Uterus (tissue), 4 donors: ENCODE measurements around the gene GRIP1. TPM values are rescaled to one million over a fixed set of nuclear protein-coding genes. Genes with fewer than 3 reads are reported as not detected.

Source experiments
- DNase-seq, 2 donors: peaks; one replicate each; pipeline ENCODE4 v3.0.0-alpha.2; 2019 to 2020
- H3K27ac ChIP-seq, 2 donors: fragments of 200-600 bp; sonication (generic); 1 replicate in 1 of 2; 2 replicates in 1 of 2; pipeline ENCODE4 v1.5.1; 2016 to 2018
- H3K27me3 ChIP-seq, 2 donors: fragments of 200-600 bp; sonication (generic); one replicate each; pipeline ENCODE4 v1.5.1; 2018 to 2019; ENCODE audit warnings: control low read depth in 1 of 2
- H3K36me3 ChIP-seq, 2 donors: fragments of 200-600 bp; sonication (generic); one replicate each; pipeline ENCODE4 v1.5.1; 2019; ENCODE audit warnings: control low read depth in 1 of 2
- H3K4me1 ChIP-seq, 2 donors: fragments of 200-600 bp; sonication (generic); one replicate each; pipeline ENCODE4 v1.5.1; 2018 to 2019; ENCODE audit warnings: control low read depth in 1 of 2
- H3K4me3 ChIP-seq, 2 donors: fragments of 200-600 bp; sonication (generic); 1 replicate in 1 of 2; 2 replicates in 1 of 2; pipeline ENCODE4 v1.5.1; 2018 to 2019; ENCODE audit warnings: mild to moderate bottlenecking in 1 of 2
- H3K9me3 ChIP-seq, 2 donors: fragments of 200-600 bp; sonication (generic); one replicate each; pipeline ENCODE4 v1.5.1; 2019; ENCODE audit warnings: control low read depth in 1 of 2
- POLR2A ChIP-seq, 2 donors: fragments of 450-650 bp; IDR thresholded peaks; one replicate each; pipeline ENCODE4 v1.6.1; 2016; ENCODE audit warnings: antibody characterized with exemption in 2 of 2, mild to moderate bottlenecking in 1 of 2, moderate library complexity in 1 of 2
- intact Hi-C: fragments of 100-400 bp; cut with DNase I; formaldehyde crosslinking; loops from one replicate; pipeline ENCODE4 v1.15.1; 2023; ENCODE audit warnings: low total_unique reads
- total RNA-seq, 4 donors: library from RNA; depleted of rRNA in 3 of 4; stranded (reverse); fragments of >200 nt in 3 of 4; gene quantifications; one replicate each; pipeline versions ENCODE4 v1.1.0 to v1.2.4, GENCODE V29; 2014 to 2023
- TF ChIP-seq, protein P1 (sequence below), 4 experiments: fragments of 200-600 bp in 2 of 4; fragments of 450-650 bp in 2 of 4; sonication (generic) in 2 of 4; IDR thresholded peaks; one replicate each; pipeline ENCODE4 v1.5.1; 2016 to 2019; ENCODE audit warnings: antibody characterized with exemption in 4 of 4, mild to moderate bottlenecking in 2 of 4, moderate library complexity in 1 of 4
- donor health status: DM: yes; HTN: yes; CAD: no.

The GRIP1 gene
- total RNA-seq, 4 donors from 2014 or later, result 6.4 to 74.8 (median 19.2) TPM; not detected in 1

DNA sequence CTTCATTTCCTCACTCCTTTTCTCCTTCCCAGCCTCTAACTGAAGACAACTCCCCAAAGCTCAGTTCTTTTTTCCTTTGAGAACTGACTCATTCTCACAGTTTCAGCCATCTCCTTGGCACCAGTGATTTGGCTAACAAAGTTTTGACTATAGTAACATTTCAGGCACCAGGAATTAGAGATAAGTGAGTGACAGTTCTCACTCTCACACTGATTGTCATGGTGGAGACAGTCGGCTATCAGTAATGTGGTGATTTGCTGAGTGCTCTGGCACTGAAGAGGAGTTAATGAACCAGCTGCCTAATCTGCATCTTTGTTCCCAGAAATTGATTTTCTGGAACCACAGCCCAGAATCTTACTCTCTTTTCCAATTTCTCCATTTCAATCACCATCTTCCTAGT is 347.1 kb downstream of the GRIP1 start:
- TF ChIP-seq, protein P1, sequence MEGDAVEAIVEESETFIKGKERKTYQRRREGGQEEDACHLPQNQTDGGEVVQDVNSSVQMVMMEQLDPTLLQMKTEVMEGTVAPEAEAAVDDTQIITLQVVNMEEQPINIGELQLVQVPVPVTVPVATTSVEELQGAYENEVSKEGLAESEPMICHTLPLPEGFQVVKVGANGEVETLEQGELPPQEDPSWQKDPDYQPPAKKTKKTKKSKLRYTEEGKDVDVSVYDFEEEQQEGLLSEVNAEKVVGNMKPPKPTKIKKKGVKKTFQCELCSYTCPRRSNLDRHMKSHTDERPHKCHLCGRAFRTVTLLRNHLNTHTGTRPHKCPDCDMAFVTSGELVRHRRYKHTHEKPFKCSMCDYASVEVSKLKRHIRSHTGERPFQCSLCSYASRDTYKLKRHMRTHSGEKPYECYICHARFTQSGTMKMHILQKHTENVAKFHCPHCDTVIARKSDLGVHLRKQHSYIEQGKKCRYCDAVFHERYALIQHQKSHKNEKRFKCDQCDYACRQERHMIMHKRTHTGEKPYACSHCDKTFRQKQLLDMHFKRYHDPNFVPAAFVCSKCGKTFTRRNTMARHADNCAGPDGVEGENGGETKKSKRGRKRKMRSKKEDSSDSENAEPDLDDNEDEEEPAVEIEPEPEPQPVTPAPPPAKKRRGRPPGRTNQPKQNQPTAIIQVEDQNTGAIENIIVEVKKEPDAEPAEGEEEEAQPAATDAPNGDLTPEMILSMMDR (IDR thresholded peaks at IDR 0.05), result no peak
- no peak for TF ChIP-seq POLR2A (IDR thresholded peaks at IDR 0.05)
- no peak overlapping the region for H3K27ac ChIP-seq
- no peaks in the 10 kb centered on the region for H3K27me3 ChIP-seq
- intact Hi-C loops, result no loop called here
- H3K4me1 ChIP-seq, result no peaks in the 10 kb centered on the region
- H3K36me3 ChIP-seq, result no peaks in the 10 kb centered on the region
- no peak for DNase-seq
- H3K9me3 ChIP-seq, result no peaks in the 10 kb centered on the region
- H3K4me3 ChIP-seq, result no peak overlapping the region

DNA sequence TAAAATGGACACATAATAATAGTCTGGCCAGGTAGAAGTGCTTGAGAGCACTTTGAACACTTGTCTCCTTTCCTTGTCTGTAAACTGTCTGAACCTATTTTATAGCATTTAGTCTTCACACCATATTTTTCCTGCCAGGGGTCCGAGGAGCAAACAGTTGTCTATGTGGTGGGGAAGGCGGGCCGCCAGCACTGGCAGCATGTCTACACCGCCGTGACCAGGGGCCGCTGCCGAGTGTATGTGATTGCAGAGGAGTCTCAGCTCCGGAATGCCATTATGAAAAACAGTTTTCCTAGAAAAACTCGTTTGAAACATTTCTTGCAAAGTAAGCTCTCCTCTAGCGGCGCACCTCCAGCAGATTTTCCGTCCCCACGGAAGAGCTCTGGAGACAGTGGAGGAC is 347.9 kb downstream of the GRIP1 start:
- H3K4me3 ChIP-seq, result no peak overlapping the region
- no peaks in the 10 kb centered on the region for H3K4me1 ChIP-seq
- intact Hi-C loops, result no loop called here
- H3K27ac ChIP-seq, result no peak overlapping the region
- no peaks in the 10 kb centered on the region for H3K9me3 ChIP-seq
- H3K36me3 ChIP-seq, result no peaks in the 10 kb centered on the region
- TF ChIP-seq POLR2A (IDR thresholded peaks at IDR 0.05), result no peak
- TF ChIP-seq, protein P1 (IDR thresholded peaks at IDR 0.05), result no peak
- no peaks in the 10 kb centered on the region for H3K27me3 ChIP-seq
- DNase-seq, result no peak

DNA sequence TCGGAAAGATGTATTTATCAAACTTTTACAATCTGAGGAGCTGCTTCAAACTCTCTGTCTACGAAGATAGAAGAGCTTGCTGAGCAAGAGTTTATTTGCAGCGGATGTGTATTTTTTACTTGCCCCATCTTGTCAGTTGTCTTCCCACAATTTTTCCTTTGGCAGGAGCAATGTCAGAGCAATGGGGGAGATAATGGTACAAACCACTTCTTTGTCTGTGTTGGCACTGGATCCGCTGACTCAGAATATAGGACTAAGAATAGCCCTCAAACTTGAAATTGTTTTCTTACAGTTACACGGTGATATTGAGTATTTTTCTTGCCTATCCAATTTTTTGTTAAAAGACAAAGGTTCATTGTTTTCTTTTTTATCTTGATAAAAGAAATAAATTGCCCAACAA is 348.9 kb downstream of the GRIP1 start:
- Histone ChIP-seq H3K4me1 (no peaks in the 10 kb centered on the region), H3K27ac (no peak overlapping the region), H3K36me3 (no peaks in the 10 kb centered on the region), H3K4me3 (no peak overlapping the region), H3K27me3 (no peaks in the 10 kb centered on the region), H3K9me3 (no peaks in the 10 kb centered on the region)
- DNase-seq, result no peak
- TF ChIP-seq, protein P1 (IDR thresholded peaks at IDR 0.05), result no peak
- no peak for TF ChIP-seq POLR2A (IDR thresholded peaks at IDR 0.05)
- intact Hi-C loops, result no loop called here

DNA sequence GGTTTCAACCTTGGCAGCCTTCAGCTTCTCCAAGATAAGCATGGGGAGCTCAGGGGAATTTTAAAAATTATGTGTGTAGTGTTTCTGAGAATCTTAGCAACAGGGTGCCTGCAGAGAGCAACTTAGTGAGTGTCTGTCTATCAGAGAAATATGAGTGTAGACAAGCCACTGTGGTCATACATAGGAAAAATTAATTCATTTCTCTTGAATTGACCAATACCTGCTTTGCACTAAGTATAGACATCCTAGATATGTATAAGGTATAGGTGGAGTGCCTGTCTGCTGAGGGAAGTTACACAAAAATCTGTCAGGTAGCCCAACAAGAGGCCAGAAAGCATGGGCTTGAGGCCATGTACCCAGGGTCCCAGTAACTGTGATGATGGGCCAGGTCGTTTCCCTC is 355.9 kb downstream of the GRIP1 start:
- Histone ChIP-seq H3K4me3 (no peak overlapping the region), H3K36me3 (no peaks in the 10 kb centered on the region), H3K9me3 (no peaks in the 10 kb centered on the region), H3K27me3 (no peaks in the 10 kb centered on the region), H3K4me1 (no peaks in the 10 kb centered on the region), H3K27ac (no peak overlapping the region)
- no peak for TF ChIP-seq POLR2A (IDR thresholded peaks at IDR 0.05)
- TF ChIP-seq, protein P1 (IDR thresholded peaks at IDR 0.05), result no peak
- no peak for DNase-seq
- intact Hi-C loops, result no loop called here

DNA sequence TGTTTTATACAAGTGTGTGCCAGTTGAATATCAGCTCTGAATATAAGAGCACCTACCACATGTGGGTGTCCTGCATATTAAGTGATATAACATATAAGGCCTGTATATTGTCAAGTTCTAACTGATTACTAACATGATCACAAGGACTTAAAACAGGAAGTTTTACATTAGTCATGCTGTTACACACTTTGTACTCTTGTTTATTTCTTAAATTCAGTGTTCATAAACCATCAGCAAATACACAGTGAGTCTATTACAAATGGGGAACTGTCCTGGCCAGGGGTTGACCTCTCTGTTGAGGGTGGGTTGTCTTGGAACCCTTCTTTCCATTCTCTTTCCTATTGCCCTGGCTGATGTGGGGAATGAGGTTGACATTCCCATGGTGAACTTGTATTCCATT is 357.4 kb downstream of the GRIP1 start:
- H3K36me3 ChIP-seq, result no peaks in the 10 kb centered on the region
- H3K4me3 ChIP-seq, result no peak overlapping the region
- H3K9me3 ChIP-seq, result no peaks in the 10 kb centered on the region
- H3K4me1 ChIP-seq, result no peaks in the 10 kb centered on the region
- intact Hi-C loops, result no loop called here
- no peaks in the 10 kb centered on the region for H3K27me3 ChIP-seq
- DNase-seq, result no peak
- no peak overlapping the region for H3K27ac ChIP-seq
- TF ChIP-seq, protein P1 (IDR thresholded peaks at IDR 0.05), result no peak
- no peak for TF ChIP-seq POLR2A (IDR thresholded peaks at IDR 0.05)
